Right atrium auricular region (tissue), 2 donors: Measurements from ENCODE around the gene CCNL2. TPM values are rescaled to one million over a fixed set of nuclear protein-coding genes. Genes with fewer than 3 reads are reported as not detected.
A peak's percentile ranks its signal among the peaks of the same experiment; 100 is the strongest.

Experiments
- DNase-seq: peaks from one replicate; pipeline ENCODE4 v3.0.0-alpha.2; 2019; ENCODE audit warnings: low spot score
- H3K27ac ChIP-seq, 2 donors: fragments of 200-600 bp; sonication (generic); 1 replicate in 1 of 2; 2 replicates in 1 of 2; pipeline ENCODE4 v1.5.1; 2016 to 2019
- H3K27me3 ChIP-seq, 2 donors: fragments of 200-600 bp; sonication (generic); one replicate each; pipeline versions ENCODE4 v1.5.1 to v1.6.0; 2017 to 2019
- H3K36me3 ChIP-seq: fragments of 200-600 bp; sonication (generic); one replicate; pipeline ENCODE4 v1.5.1; 2016
- H3K4me1 ChIP-seq, 2 donors: fragments of 200-600 bp; sonication (generic); one replicate each; pipeline versions ENCODE4 v1.5.1 to v1.6.0; 2017 to 2019
- H3K4me3 ChIP-seq, 2 donors: fragments of 200-600 bp; sonication (generic); 1 replicate in 1 of 2; 2 replicates in 1 of 2; pipeline ENCODE4 v1.5.1; 2017 to 2019; ENCODE audit warnings: mild to moderate bottlenecking in 1 of 2, moderate library complexity in 1 of 2
- H3K9me3 ChIP-seq, 2 donors: fragments of 200-600 bp; sonication (generic); one replicate each; pipeline ENCODE4 v1.5.1; 2019
- total RNA-seq, 2 donors: library from RNA; depleted of rRNA; stranded (reverse); fragments of >200 nt; gene quantifications; one replicate each; pipeline ENCODE4 v1.1.0, GENCODE V29; 2016
- TF ChIP-seq, protein P1 (sequence below), 2 donors: fragments of 200-600 bp; sonication (generic); IDR thresholded peaks; one replicate each; pipeline ENCODE4 v1.5.1; 2019; ENCODE audit warnings: antibody characterized with exemption in 2 of 2

CCNL2 gene
- total RNA-seq, 2 donors from 2014 or later = 41.6 to 44.2 TPM

DNA sequence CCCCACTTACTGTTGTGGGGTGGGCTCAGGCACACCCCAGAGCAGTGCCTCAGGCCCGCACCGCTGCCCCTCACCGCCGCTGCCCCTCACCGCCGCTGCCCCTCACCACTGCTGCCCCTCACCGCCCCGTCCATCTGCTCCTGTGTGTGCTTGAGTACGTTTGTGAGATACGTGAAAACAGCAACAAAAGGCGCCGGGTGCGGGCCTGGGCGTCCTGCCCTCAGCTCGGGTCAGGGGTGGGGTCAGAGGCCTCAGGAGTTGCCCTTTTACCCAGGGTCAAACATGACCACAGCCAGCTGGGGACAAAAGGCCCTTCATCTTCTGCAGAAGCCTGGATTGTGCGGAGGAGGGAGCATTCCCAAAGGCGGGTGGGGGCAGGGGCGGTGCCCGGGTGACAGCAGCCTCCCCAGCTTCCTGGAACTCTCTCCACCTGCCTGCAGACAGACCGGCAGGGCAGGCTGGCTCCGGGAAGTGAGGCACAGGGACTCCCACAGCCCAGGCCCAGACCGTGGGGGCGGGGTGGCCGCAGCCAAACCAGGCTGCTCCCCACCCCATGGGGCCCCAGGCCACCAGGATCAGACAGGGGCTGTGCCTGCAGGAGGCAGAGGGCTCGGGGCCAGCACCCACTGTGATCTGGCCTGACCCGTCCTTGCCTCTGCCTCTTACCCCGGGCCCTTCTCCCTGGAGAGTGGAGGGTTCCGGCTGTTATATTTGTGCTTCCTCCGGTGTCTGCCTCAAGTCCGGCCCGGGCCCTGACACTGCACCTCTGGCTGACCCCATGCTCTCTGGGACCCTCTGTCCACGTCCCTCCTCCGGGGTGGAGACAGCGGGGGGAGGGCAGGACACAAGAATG lies 34.0 kb upstream of the CCNL2 start:
- peaks cover 0 to 82% of the 10 kb centered on the region in 2 donors for H3K4me1 ChIP-seq
- TF ChIP-seq, protein P1, sequence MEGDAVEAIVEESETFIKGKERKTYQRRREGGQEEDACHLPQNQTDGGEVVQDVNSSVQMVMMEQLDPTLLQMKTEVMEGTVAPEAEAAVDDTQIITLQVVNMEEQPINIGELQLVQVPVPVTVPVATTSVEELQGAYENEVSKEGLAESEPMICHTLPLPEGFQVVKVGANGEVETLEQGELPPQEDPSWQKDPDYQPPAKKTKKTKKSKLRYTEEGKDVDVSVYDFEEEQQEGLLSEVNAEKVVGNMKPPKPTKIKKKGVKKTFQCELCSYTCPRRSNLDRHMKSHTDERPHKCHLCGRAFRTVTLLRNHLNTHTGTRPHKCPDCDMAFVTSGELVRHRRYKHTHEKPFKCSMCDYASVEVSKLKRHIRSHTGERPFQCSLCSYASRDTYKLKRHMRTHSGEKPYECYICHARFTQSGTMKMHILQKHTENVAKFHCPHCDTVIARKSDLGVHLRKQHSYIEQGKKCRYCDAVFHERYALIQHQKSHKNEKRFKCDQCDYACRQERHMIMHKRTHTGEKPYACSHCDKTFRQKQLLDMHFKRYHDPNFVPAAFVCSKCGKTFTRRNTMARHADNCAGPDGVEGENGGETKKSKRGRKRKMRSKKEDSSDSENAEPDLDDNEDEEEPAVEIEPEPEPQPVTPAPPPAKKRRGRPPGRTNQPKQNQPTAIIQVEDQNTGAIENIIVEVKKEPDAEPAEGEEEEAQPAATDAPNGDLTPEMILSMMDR (IDR thresholded peaks at IDR 0.05) = no peak
- no peaks in the 10 kb centered on the region for H3K27me3 ChIP-seq
- H3K36me3 ChIP-seq = no peaks in the 10 kb centered on the region
- H3K9me3 ChIP-seq = no peaks in the 10 kb centered on the region
- DNase-seq = peak; percentile 69
- peak overlapping the region in 1 of 2 donors; percentile 15 for H3K4me3 ChIP-seq
- peak overlapping the region; percentile 81 to 87 for H3K27ac ChIP-seq

- peaks cover 0 to 82% of the 10 kb centered on the region in 2 donors for H3K4me1 ChIP-seq
- H3K4me3 ChIP-seq = peak overlapping the region in 1 of 2 donors; percentile 15
These were observed 33.3 kb upstream of the CCNL2 start for GRCh38 chr1:1432274-1432950.

DNA sequence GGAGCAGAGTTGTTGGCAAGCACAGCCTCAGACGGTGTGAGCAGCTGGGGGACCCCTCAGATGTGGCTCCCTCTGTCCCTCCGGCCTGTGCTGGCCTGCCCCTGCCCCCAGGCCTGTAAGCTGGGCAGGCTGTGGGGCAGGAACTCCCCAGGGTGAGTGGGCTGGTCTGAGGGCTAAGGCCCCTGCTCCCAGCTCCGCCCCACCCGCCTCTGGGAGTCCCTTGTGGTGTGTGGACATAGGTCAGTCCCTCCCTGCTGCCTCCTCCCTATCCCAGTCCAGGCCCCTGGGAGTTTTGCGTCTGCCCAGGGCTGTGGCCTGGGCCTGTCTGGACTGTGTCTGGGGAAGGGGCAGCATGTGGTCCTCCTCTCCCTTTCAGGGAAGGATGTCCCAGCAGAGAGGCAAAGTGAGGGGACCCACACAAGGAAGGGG lies 32.7 kb upstream of the CCNL2 start:
- Histone ChIP-seq H3K4me3 (no peak overlapping the region), H3K4me1 (peaks cover 0 to 77% of the 10 kb centered on the region in 2 donors), H3K9me3 (no peaks in the 10 kb centered on the region), H3K36me3 (no peaks in the 10 kb centered on the region), H3K27ac (peak overlapping the region; percentile 81 to 87), H3K27me3 (no peaks in the 10 kb centered on the region)
- TF ChIP-seq, protein P1 (IDR thresholded peaks at IDR 0.05) = no peak
- peak; percentile 75 for DNase-seq

More at GRCh38 chr1:1432274-1432950, 33.3 kb upstream of the CCNL2 start:
- Histone ChIP-seq H3K9me3 (no peaks in the 10 kb centered on the region), H3K27ac (peak overlapping the region; percentile 81 to 87), H3K36me3 (no peaks in the 10 kb centered on the region), H3K27me3 (no peaks in the 10 kb centered on the region)
- DNase-seq = no peak
- TF ChIP-seq, protein P1 (IDR thresholded peaks at IDR 0.05) = no peak

DNA sequence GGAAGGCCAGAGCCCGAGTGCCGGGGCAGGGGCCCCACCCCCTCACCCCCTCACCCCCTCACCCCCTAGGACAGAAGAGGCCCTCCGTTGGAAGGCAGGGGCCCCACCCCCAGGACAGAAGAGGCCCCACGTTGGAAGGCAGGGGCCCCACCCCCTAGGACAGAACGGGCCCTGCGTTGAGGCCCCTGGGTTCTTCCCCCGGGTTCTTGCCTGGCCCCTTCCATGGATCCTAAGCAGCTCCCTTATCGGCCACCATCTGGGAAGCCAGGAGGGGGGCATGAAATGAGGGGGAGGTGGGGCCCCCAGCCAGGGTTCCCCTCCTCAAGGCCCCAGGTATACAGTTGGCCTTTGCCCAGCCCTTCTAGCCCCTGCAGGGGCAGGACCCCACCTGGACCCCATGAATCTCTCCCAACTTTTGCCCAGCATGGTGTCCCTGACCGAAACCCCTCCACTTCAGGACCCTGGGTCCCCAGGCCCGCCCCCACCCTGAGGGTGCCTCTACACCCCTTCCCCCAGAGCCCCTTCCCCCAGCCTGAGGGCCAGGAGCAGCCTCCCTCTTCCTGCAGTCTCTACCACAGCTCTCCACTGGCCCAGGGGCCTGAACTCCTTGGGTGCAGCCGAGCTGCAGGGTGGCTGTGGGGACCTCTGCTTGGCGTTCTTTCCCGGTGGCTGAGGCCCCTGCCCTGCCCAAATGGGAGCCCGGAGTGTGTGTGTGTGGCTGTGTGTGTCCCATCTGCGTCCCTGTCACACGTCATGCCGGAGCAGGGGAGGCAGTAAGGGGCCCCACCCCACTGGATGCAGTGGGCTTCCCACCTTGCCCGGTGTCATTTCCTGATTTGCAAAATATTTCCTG lies 32.1 kb upstream of the CCNL2 start:
- Histone ChIP-seq H3K27me3 (no peaks in the 10 kb centered on the region), H3K36me3 (no peaks in the 10 kb centered on the region), H3K4me3 (no peak overlapping the region), H3K27ac (peak overlapping the region; percentile 81 to 87), H3K9me3 (no peaks in the 10 kb centered on the region), H3K4me1 (peaks cover 0 to 71% of the 10 kb centered on the region in 2 donors)
- TF ChIP-seq, protein P1 (IDR thresholded peaks at IDR 0.05) = no peak
- no peak for DNase-seq
